Activated CD4-positive, alpha-beta T cell treated with anti-CD3 and anti-CD28 coated beads, Interleukin-2, amount 10 ng/mL, durations not matched to agents 7 days and 5 days (primary cell): Measurements from ENCODE around the gene CRABP2. TPM values are rescaled to one million over a fixed set of nuclear protein-coding genes. Genes with fewer than 3 reads are reported as not detected.
A peak's percentile ranks its signal among the peaks of the same experiment; 100 is the strongest.

Experiments
- CTCF ChIA-PET: fragments of 350-600 bp; sonication (Branson Sonifier 250); formaldehyde crosslinking; loops from one replicate; lab custom pipeline; 2021; ENCODE audit warnings: antibody characterized with exemption; lab: Charles Lee
- POLR2A ChIA-PET: fragments of 350-600 bp; sonication (Branson Sonifier 250); formaldehyde crosslinking; loops from one replicate; lab custom pipeline; 2021; ENCODE audit warnings: antibody characterized with exemption; lab: Charles Lee
- DNase-seq: peaks from one replicate; pipeline ENCODE4 v3.0.0-alpha.2; 2020
- H3K27ac Mint-ChIP-seq: one replicate; pipeline ENCODE4 v1.8.0; 2021; ENCODE audit warnings: mild to moderate bottlenecking, moderate library complexity, mixed read lengths
- H3K27me3 Mint-ChIP-seq: one replicate; pipeline ENCODE4 v1.8.0; 2021; ENCODE audit warnings: mixed read lengths
- H3K36me3 Mint-ChIP-seq: one replicate; pipeline ENCODE4 v1.8.0; 2021; ENCODE audit warnings: low read depth, mixed read lengths
- H3K4me1 Mint-ChIP-seq: one replicate; pipeline ENCODE4 v1.8.0; 2021; ENCODE audit warnings: mixed read lengths
- H3K4me3 Mint-ChIP-seq: one replicate; pipeline ENCODE4 v1.8.0; 2021; ENCODE audit warnings: mild to moderate bottlenecking, moderate library complexity, mixed read lengths
- H3K9me3 Mint-ChIP-seq: one replicate; pipeline ENCODE4 v1.8.0; 2021; ENCODE audit warnings: mixed read lengths
- total RNA-seq, 2 experiments: library from RNA; stranded (reverse); gene quantifications; one replicate each; pipeline ENCODE4 v1.2.3, GENCODE V29; 2021

The CRABP2 gene
- total RNA-seq = 1 to 10 TPM in 1 of 2 experiments, under 1 TPM in 1; 0.77 to 1.1 TPM

GRCh38 chr1:156705321-156705917, at the start of gene CRABP2:
TSS of gene CRABP2 (minus strand) at chr1:156705583. CDS start at chr1:156705446, 137 bp downstream.
- peak within 1 kb of the TSS; percentile 71 for H3K4me3 Mint-ChIP-seq
- no peaks in the 10 kb centered on the region for H3K9me3 Mint-ChIP-seq
- H3K36me3 Mint-ChIP-seq = peaks cover 5% of the 10 kb centered on the region
- POLR2A ChIA-PET = no interaction called here
- DNase-seq = no peak
- peaks cover 38% of the 10 kb centered on the region for H3K27me3 Mint-ChIP-seq
- H3K27ac Mint-ChIP-seq = peak within 1 kb of the TSS; percentile 36
- CTCF ChIA-PET = interaction anchor here (0.6 to 6.7 kb wide), 19 partner anchors 8 to 319 kb away, joined by 3 to 63 read pairs (median 4); partner anchors contain the start of genes INSRR and NTRK1
- peaks cover 25% of the 10 kb centered on the region for H3K4me1 Mint-ChIP-seq

- ChIA-PET POLR2A (no interaction called here), CTCF (no interaction called here)
- Mint-ChIP-seq H3K27ac (no peak overlapping the region), H3K9me3 (no peaks in the 10 kb centered on the region), H3K4me1 (peaks cover 27% of the 10 kb centered on the region), H3K36me3 (peaks cover 23% of the 10 kb centered on the region), H3K4me3 (no peak overlapping the region), H3K27me3 (no peaks in the 10 kb centered on the region)
- DNase-seq = no peak
Observed at GRCh38 chr1:156754219-156754618, 48.8 kb upstream of the CRABP2 start.

DNA sequence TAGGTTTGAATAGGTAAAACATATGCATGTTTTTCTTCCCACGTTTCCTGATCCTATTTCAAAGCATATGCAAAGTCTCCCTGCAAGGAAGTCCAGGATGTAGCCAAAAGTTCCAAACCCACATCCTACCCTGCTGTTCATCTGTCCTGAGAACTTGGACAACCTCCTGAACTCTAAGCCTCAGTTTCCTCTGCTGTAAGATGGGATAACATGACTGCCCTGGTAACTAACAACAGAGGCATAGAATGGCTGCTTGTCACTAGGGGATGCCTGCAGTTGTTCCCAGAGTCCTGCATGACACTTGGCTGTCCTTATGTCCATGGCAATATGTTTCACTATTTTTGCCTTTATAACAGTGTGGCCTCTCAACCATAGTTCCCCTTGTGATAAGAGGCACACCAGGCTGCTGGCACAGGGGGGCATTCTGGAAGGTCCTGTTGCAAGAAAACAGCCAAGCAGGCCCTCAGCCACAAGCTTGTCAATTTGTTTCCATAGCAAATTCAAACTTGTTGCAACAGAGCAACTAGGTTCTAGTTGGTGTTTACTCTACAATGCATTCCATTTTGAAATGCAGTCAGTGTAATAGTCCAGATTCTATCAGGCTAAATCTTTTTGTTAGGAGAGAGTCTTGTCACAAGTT, 47.6 kb upstream of the CRABP2 start:
- Mint-ChIP-seq H3K4me1 (peaks cover 40% of the 10 kb centered on the region), H3K27ac (peak overlapping the region; percentile 95), H3K4me3 (peak overlapping the region; percentile 90), H3K27me3 (no peaks in the 10 kb centered on the region), H3K9me3 (no peaks in the 10 kb centered on the region), H3K36me3 (peaks cover 33% of the 10 kb centered on the region)
- ChIA-PET CTCF (interaction anchor here (0.9 to 2.4 kb wide), 10 partner anchors 8 to 107 kb away, joined by 3 to 13 read pairs (median 4); partner anchors contain the start of genes ISG20L2, METTL25B, NTRK1 and PRCC), POLR2A (interaction anchor here (1.1 to 1.9 kb wide), 4 partner anchors 12 to 107 kb away, joined by 3 to 8 read pairs (median 6); partner anchors contain the start of genes ISG20L2, METTL25B, MRPL24 and PRCC)
- no peak for DNase-seq

- CTCF ChIA-PET = interaction anchor here (0.6 to 2.4 kb wide), 12 partner anchors 9 to 176 kb away, joined by 3 to 13 read pairs (median 3); partner anchors contain the start of genes ISG20L2, METTL25B, MRPL24 and NTRK1
- Mint-ChIP-seq H3K9me3 (no peaks in the 10 kb centered on the region), H3K4me3 (peak overlapping the region; percentile 90), H3K27me3 (no peaks in the 10 kb centered on the region), H3K36me3 (peaks cover 33% of the 10 kb centered on the region), H3K4me1 (peaks cover 48% of the 10 kb centered on the region), H3K27ac (peak overlapping the region; percentile 95)
- POLR2A ChIA-PET = interaction anchor here (0.5 to 1.9 kb wide), 7 partner anchors 9 to 108 kb away, joined by 3 to 8 read pairs (median 3); partner anchors contain the start of genes ISG20L2, METTL25B, MRPL24 and PRCC
- peak; percentile 98 for DNase-seq
Observed at GRCh38 chr1:156751757-156752481, 46.5 kb upstream of the CRABP2 start.

- peaks cover 33% of the 10 kb centered on the region for H3K36me3 Mint-ChIP-seq
- H3K27me3 Mint-ChIP-seq = no peaks in the 10 kb centered on the region
- H3K9me3 Mint-ChIP-seq = no peaks in the 10 kb centered on the region
- ChIA-PET CTCF (interaction anchor here (0.9 to 2.4 kb wide), 8 partner anchors 9 to 177 kb away, joined by 3 to 13 read pairs (median 4); partner anchors contain the start of genes NTRK1 and PRCC), POLR2A (interaction anchor here (0.5 to 1.9 kb wide), 6 partner anchors 9 to 23 kb away, joined by 3 to 8 read pairs (median 4); partner anchors contain the start of genes ISG20L2, METTL25B, MRPL24 and PRCC)
- H3K27ac Mint-ChIP-seq = peak within 1 kb of the TSS; percentile 95
- peak within 1 kb of the TSS; percentile 95 for H3K4me3 Mint-ChIP-seq
- H3K4me1 Mint-ChIP-seq = peaks cover 51% of the 10 kb centered on the region
- DNase-seq = no peak
Observed at GRCh38 chr1:156751451-156751756, 46.0 kb upstream of the CRABP2 start, which contains the start of gene HDGF. TSS of gene HDGF (minus strand) at chr1:156751675. CDS start at chr1:156751429, 246 bp downstream.

DNA sequence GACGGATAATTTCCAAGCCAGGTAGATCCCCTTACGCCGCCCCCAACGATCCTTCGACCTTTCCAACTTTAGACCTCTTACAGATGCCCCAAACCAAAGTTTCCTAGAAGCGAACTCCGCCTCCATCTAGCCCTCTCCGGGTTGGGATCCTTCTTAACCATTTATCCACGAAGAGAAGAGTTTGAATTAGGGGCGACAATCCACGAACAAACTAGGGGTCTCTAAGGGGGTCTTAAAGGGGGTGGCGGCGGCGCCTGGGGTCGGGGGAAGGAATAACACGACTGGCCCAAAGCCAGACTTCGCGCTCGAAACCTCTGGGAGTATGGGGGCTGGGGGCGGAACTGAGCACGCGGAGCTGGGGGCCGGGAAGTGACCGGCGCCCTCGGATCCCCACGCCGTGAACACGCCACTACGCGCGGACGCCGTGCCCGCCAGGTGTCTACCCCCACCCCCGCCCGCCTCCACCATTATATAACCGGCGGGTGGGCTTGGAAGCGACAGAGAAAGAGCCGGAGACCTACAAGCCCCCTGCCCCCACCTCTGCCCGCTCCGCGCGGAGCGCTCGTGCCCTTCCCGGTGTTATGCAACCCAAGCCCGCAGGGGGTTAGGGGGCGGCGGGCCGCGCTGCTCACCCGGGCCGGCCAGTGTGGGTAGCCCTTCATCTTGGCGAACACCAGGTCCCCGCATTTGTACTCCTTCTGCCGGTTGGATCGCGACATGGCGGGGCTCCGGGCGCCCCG, 45.5 kb upstream of the CRABP2 start:
- Mint-ChIP-seq H3K9me3 (no peaks in the 10 kb centered on the region), H3K27ac (peak overlapping the region; percentile 91), H3K4me1 (peaks cover 57% of the 10 kb centered on the region), H3K36me3 (peaks cover 35% of the 10 kb centered on the region), H3K27me3 (no peaks in the 10 kb centered on the region), H3K4me3 (peak overlapping the region; percentile 95)
- peak; percentile 38 for DNase-seq
- POLR2A ChIA-PET = interaction anchor here (0.5 to 1.9 kb wide), 5 partner anchors 8 to 23 kb away, joined by 3 to 8 read pairs (median 3); partner anchors contain the start of genes ISG20L2, METTL25B and MRPL24
- CTCF ChIA-PET = interaction anchor here (0.9 to 2.4 kb wide), 8 partner anchors 10 to 177 kb away, joined by 3 to 13 read pairs (median 5); partner anchors contain the start of genes MRPL24, NTRK1 and PRCC

- Mint-ChIP-seq H3K4me3 (peak overlapping the region; percentile 95), H3K36me3 (peaks cover 42% of the 10 kb centered on the region), H3K27ac (peak overlapping the region; percentile 91), H3K9me3 (no peaks in the 10 kb centered on the region), H3K4me1 (peaks cover 63% of the 10 kb centered on the region), H3K27me3 (no peaks in the 10 kb centered on the region)
- ChIA-PET CTCF (interaction anchor here (0.9 to 1.6 kb wide), 3 partner anchors 9 to 127 kb away, joined by 3 to 5 read pairs (median 5); partner anchors contain the start of gene MRPL24), POLR2A (interaction anchor here (1.3 kb wide), 1 partner anchor 7 kb away, joined by 3 read pairs; no protein-coding TSS in a partner anchor)
- no peak for DNase-seq
Observed at GRCh38 chr1:156750191-156750672, 44.8 kb upstream of the CRABP2 start.

- ChIA-PET CTCF (interaction anchor here (1.1 to 1.6 kb wide), 2 partner anchors 8 to 24 kb away, joined by 5 read pairs; partner anchors contain the start of gene MRPL24), POLR2A (no interaction called here)
- DNase-seq = no peak
- peak overlapping the region; percentile 95 for H3K4me3 Mint-ChIP-seq
- H3K36me3 Mint-ChIP-seq = peaks cover 46% of the 10 kb centered on the region
- H3K4me1 Mint-ChIP-seq = peaks cover 69% of the 10 kb centered on the region
- H3K27ac Mint-ChIP-seq = peak overlapping the region; percentile 91
- no peaks in the 10 kb centered on the region for H3K27me3 Mint-ChIP-seq
- no peaks in the 10 kb centered on the region for H3K9me3 Mint-ChIP-seq
Observed at GRCh38 chr1:156749419-156750118, 44.2 kb upstream of the CRABP2 start.

DNA sequence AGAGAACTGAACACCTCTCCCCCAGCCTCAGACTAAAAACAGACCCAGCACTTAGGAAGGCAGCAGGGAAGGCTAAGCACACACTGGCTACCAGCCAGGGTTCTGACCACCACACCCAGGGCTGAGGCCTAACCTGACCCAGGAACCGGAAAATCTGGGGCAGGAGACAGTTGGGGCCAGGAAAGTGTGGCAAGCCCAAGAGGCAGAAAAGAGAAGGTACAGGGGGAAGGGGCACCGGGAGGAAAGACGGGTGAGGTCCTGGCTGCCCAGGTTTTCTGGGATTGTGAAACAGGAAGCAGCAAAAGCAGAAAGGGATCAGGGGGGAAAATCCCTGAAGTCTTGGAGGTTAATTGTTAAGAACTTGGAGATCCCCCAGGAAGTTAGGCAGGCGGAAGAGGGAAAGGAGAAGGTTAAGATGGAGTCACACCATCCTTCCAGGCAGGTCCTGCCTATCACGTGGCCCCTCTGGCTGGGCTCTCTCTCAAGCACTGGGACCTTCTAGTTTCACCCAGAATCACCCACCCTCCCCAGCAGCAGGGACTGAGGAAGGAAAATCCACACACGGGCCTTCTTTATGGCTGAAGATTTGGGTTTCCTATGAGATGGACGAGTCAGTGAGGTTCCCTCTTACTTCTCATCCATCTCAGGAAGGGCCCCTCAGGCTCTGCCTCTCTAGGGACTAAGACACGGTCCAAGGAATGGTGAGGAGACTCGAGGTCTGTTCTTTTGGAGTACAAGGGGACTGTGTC, 43.5 kb upstream of the CRABP2 start:
- Mint-ChIP-seq H3K4me3 (peak overlapping the region; percentile 95), H3K36me3 (peaks cover 49% of the 10 kb centered on the region), H3K4me1 (peaks cover 68% of the 10 kb centered on the region), H3K27me3 (no peaks in the 10 kb centered on the region), H3K9me3 (no peaks in the 10 kb centered on the region), H3K27ac (peak overlapping the region; percentile 91)
- POLR2A ChIA-PET = no interaction called here
- no peak for DNase-seq
- CTCF ChIA-PET = no interaction called here
